ENCODE data around the gene ADAMTSL1. TPM values are rescaled to one million over a fixed set of nuclear protein-coding genes. Genes with fewer than 3 reads are reported as not detected.

ADAMTSL1 gene
- total RNA-seq, 1 donor from 2014 or later: 12.6 TPM

GRCh38 chr9:18753904-18754303 is 280.0 kb downstream of the ADAMTSL1 start:
- TF ChIP-seq, protein P1, sequence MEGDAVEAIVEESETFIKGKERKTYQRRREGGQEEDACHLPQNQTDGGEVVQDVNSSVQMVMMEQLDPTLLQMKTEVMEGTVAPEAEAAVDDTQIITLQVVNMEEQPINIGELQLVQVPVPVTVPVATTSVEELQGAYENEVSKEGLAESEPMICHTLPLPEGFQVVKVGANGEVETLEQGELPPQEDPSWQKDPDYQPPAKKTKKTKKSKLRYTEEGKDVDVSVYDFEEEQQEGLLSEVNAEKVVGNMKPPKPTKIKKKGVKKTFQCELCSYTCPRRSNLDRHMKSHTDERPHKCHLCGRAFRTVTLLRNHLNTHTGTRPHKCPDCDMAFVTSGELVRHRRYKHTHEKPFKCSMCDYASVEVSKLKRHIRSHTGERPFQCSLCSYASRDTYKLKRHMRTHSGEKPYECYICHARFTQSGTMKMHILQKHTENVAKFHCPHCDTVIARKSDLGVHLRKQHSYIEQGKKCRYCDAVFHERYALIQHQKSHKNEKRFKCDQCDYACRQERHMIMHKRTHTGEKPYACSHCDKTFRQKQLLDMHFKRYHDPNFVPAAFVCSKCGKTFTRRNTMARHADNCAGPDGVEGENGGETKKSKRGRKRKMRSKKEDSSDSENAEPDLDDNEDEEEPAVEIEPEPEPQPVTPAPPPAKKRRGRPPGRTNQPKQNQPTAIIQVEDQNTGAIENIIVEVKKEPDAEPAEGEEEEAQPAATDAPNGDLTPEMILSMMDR (IDR thresholded peaks at IDR 0.05; ENCODE audit: insufficient read depth, low read depth, low read length): no peak
- no peak for TF ChIP-seq EZH2 (IDR thresholded peaks at IDR 0.05; ENCODE audit: insufficient read depth, low read length)
- Mint-ChIP-seq H3K4me3 (ENCODE audit: unreplicated experiment) (no peak overlapping the region), H3K9me3 (ENCODE audit: unreplicated experiment) (no peaks in the 10 kb centered on the region), H3K27ac (ENCODE audit: unreplicated experiment) (no peak overlapping the region), H3K4me1 (ENCODE audit: low read depth, unreplicated experiment) (no peaks in the 10 kb centered on the region), H3K27me3 (ENCODE audit: low read depth, unreplicated experiment) (peaks cover 2% of the 10 kb centered on the region), H3K36me3 (ENCODE audit: low read depth, unreplicated experiment) (no peaks in the 10 kb centered on the region)
- H3K27me3 ChIP-seq (ENCODE audit: insufficient read depth, low read length): no peaks in the 10 kb centered on the region
- peaks cover 58% of the 10 kb centered on the region for H3K36me3 ChIP-seq (ENCODE audit: insufficient read depth, low read length)
- H3K4me2 ChIP-seq (ENCODE audit: low read length): no peak overlapping the region
- no peaks in the 10 kb centered on the region for H3K4me1 ChIP-seq (ENCODE audit: insufficient read depth, low read length)
- no peaks in the 10 kb centered on the region for H3K79me2 ChIP-seq (ENCODE audit: insufficient read depth, low read length)
- no peak overlapping the region for H3K9ac ChIP-seq (ENCODE audit: low read length)
- FAIRE-seq (no peak), DNase-seq (ENCODE audit: low read depth) (no peak)
- no peaks in the 10 kb centered on the region for H3K9me3 ChIP-seq (ENCODE audit: insufficient read depth, low read depth, low read length)
- H3K4me3 ChIP-seq (ENCODE audit: insufficient read depth, low read depth, low read length): no peak overlapping the region
- H4K20me1 ChIP-seq (ENCODE audit: insufficient read depth, low read length): no peaks in the 10 kb centered on the region
- H3K27ac ChIP-seq (ENCODE audit: low read depth, low read length): no peak overlapping the region
- no peak overlapping the region for H2AFZ ChIP-seq (ENCODE audit: low read depth, low read length)

DNA sequence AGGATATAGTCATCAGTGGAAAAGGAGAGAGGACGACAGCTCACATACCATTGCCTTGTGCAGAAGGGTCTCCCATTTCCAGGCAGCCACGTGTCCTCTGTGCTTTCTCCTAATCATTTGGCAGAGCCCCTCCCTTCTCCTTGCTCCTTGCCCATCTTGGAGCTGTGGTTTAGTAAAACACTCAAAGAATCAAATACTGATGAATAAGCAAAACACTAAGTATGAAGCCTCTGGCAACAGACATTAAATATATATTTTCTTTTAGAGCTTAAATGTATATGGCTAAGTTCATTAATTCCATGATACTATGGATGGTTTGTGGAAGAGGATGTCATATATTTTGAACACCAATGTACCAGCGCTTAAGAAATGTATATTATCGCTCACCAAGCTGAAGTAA is 280.6 kb downstream of the ADAMTSL1 start:
- Histone ChIP-seq H2AFZ (ENCODE audit: low read depth, low read length) (no peak overlapping the region), H4K20me1 (ENCODE audit: insufficient read depth, low read length) (no peaks in the 10 kb centered on the region), H3K4me3 (ENCODE audit: insufficient read depth, low read depth, low read length) (no peak overlapping the region), H3K4me1 (ENCODE audit: insufficient read depth, low read length) (no peaks in the 10 kb centered on the region), H3K27ac (ENCODE audit: low read depth, low read length) (no peak overlapping the region), H3K36me3 (ENCODE audit: insufficient read depth, low read length) (peaks cover 57% of the 10 kb centered on the region), H3K79me2 (ENCODE audit: insufficient read depth, low read length) (no peaks in the 10 kb centered on the region), H3K9ac (ENCODE audit: low read length) (no peak overlapping the region), H3K27me3 (ENCODE audit: insufficient read depth, low read length) (no peaks in the 10 kb centered on the region), H3K9me3 (ENCODE audit: insufficient read depth, low read depth, low read length) (no peaks in the 10 kb centered on the region), H3K4me2 (ENCODE audit: low read length) (no peak overlapping the region)
- FAIRE-seq: no peak
- Mint-ChIP-seq H3K9me3 (ENCODE audit: unreplicated experiment) (no peaks in the 10 kb centered on the region), H3K4me3 (ENCODE audit: unreplicated experiment) (no peak overlapping the region), H3K4me1 (ENCODE audit: low read depth, unreplicated experiment) (no peaks in the 10 kb centered on the region), H3K36me3 (ENCODE audit: low read depth, unreplicated experiment) (no peaks in the 10 kb centered on the region), H3K27ac (ENCODE audit: unreplicated experiment) (no peak overlapping the region), H3K27me3 (ENCODE audit: low read depth, unreplicated experiment) (peaks cover 2% of the 10 kb centered on the region)
- TF ChIP-seq, protein P1 (IDR thresholded peaks at IDR 0.05; ENCODE audit: insufficient read depth, low read depth, low read length): no peak
- TF ChIP-seq EZH2 (IDR thresholded peaks at IDR 0.05; ENCODE audit: insufficient read depth, low read length): no peak
- DNase-seq (ENCODE audit: low read depth): no peak

DNA sequence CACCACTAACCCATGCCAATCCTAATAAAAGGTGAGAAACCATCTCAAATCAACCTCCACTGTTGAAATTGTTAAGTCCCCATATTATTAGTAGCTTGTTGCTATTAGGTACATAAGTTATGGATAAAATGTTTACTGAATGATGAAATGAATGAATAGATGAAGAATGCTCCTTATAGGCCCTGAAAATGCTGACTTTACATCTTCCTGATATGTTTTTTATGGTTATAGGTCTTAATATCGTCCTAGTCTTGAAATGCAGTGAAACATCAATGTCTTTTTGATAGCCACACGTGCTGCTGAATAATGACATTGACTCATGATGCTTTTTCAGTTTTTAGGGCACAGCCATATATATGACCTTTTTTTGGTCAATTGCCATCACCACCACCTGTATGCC is 281.3 kb downstream of the ADAMTSL1 start:
- Histone ChIP-seq H3K4me2 (ENCODE audit: low read length) (no peak overlapping the region), H3K27me3 (ENCODE audit: insufficient read depth, low read length) (no peaks in the 10 kb centered on the region), H3K9ac (ENCODE audit: low read length) (no peak overlapping the region), H3K9me3 (ENCODE audit: insufficient read depth, low read depth, low read length) (no peaks in the 10 kb centered on the region), H3K4me3 (ENCODE audit: insufficient read depth, low read depth, low read length) (no peak overlapping the region), H3K4me1 (ENCODE audit: insufficient read depth, low read length) (no peaks in the 10 kb centered on the region), H3K36me3 (ENCODE audit: insufficient read depth, low read length) (peaks cover 63% of the 10 kb centered on the region), H3K79me2 (ENCODE audit: insufficient read depth, low read length) (no peaks in the 10 kb centered on the region), H4K20me1 (ENCODE audit: insufficient read depth, low read length) (no peaks in the 10 kb centered on the region), H2AFZ (ENCODE audit: low read depth, low read length) (no peak overlapping the region), H3K27ac (ENCODE audit: low read depth, low read length) (no peak overlapping the region)
- no peak overlapping the region for H3K4me3 Mint-ChIP-seq (ENCODE audit: unreplicated experiment)
- no peak for FAIRE-seq
- DNase-seq (ENCODE audit: low read depth): no peak
- peaks cover 2% of the 10 kb centered on the region for H3K27me3 Mint-ChIP-seq (ENCODE audit: low read depth, unreplicated experiment)
- no peak for TF ChIP-seq EZH2 (IDR thresholded peaks at IDR 0.05; ENCODE audit: insufficient read depth, low read length)
- TF ChIP-seq, protein P1 (IDR thresholded peaks at IDR 0.05; ENCODE audit: insufficient read depth, low read depth, low read length): no peak
- no peaks in the 10 kb centered on the region for H3K4me1 Mint-ChIP-seq (ENCODE audit: low read depth, unreplicated experiment)
- no peaks in the 10 kb centered on the region for H3K9me3 Mint-ChIP-seq (ENCODE audit: unreplicated experiment)
- no peak overlapping the region for H3K27ac Mint-ChIP-seq (ENCODE audit: unreplicated experiment)
- H3K36me3 Mint-ChIP-seq (ENCODE audit: low read depth, unreplicated experiment): no peaks in the 10 kb centered on the region

Data from astrocyte (in vitro differentiated cells and primary cell).